Measurements from ENCODE around the gene CLEC4D.

Gene CLEC4D

DNA sequence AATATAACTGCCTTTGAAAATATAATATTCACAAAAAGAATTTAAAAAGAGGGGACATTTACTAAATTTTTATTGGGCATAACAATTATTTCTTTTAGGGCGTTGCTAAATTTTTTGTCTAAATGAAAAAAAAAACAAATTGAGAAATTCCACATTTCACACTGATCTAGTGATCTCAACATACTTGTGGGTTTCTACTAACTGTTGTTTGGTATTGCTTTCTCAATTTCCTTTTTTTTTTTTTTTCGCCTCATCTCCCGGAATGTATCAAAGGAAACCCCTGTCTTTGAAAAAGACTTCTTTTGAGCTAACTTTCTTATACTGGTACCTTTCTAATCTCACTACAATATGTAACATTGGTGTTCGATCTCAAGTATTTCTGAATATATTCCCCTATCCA is at the start of gene CLEC4D:
Gene CLEC4D, plus strand, starts transcription at position 248 of the 400 bp plus-strand sequence. CDS start 230 bp downstream, outside the sequence.
- TF ChIP-seq, protein P1, sequence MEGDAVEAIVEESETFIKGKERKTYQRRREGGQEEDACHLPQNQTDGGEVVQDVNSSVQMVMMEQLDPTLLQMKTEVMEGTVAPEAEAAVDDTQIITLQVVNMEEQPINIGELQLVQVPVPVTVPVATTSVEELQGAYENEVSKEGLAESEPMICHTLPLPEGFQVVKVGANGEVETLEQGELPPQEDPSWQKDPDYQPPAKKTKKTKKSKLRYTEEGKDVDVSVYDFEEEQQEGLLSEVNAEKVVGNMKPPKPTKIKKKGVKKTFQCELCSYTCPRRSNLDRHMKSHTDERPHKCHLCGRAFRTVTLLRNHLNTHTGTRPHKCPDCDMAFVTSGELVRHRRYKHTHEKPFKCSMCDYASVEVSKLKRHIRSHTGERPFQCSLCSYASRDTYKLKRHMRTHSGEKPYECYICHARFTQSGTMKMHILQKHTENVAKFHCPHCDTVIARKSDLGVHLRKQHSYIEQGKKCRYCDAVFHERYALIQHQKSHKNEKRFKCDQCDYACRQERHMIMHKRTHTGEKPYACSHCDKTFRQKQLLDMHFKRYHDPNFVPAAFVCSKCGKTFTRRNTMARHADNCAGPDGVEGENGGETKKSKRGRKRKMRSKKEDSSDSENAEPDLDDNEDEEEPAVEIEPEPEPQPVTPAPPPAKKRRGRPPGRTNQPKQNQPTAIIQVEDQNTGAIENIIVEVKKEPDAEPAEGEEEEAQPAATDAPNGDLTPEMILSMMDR (IDR thresholded peaks at IDR 0.05; ENCODE audit: low read depth, low read length) = no peak
- no peak for DNase-seq (ENCODE audit: extremely low read depth, low read depth)

DNA sequence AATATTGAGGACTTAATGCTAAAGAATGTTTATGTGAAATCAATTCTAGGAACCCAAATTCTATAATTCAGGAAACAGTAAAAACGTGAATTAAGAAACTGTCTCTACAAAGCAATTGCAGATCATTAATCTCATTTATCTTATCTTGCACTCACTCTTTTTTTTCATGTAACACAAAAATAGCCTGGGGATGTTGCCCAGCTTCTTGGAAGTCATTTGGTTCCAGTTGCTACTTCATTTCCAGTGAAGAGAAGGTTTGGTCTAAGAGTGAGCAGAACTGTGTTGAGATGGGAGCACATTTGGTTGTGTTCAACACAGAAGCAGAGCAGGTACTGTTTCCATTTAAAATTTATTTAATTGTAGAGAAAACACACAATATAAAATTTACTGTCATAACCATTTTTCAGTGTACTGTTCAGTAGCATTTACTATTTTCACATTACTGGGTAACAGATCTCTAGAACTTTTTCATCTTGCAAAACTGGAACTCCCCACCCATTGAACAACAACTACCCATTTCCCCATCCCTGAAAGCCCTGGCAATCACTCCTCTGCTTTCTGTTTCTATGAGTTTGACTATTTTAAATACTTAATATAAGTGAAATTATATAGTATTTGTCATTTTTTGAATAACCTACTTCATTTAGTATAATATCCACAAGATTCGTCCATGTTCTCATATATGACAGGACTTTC is 47.9 kb upstream of the CLEC4D start:
- no peak for DNase-seq (ENCODE audit: extremely low read depth, low read depth)

DNA sequence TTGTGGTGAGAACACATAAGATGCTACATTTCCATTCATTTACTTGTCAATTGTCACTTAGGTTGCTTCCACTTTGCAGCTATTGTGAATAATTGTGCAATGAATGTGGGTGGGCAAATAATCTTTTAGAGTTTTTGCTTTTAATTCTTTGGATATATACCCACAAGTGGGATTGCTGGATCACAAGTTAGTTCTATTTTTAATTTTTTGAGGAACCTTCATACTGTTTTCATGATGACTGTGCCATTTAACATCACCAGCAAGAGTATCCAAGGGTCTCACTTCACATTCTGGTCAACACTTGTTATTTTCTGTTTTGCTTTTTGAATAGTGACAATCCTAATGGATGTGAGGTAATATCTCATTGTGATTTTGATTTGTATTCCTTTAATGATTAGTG is 47.1 kb upstream of the CLEC4D start:
- TF ChIP-seq, protein P1 (IDR thresholded peaks at IDR 0.05; ENCODE audit: low read depth, low read length) = no peak
- no peak for DNase-seq (ENCODE audit: extremely low read depth, low read depth)

More for the DNA sequence above, 47.9 kb upstream of the CLEC4D start:
- TF ChIP-seq, protein P1 (IDR thresholded peaks at IDR 0.05; ENCODE audit: low read depth, low read length) = no peak

DNA sequence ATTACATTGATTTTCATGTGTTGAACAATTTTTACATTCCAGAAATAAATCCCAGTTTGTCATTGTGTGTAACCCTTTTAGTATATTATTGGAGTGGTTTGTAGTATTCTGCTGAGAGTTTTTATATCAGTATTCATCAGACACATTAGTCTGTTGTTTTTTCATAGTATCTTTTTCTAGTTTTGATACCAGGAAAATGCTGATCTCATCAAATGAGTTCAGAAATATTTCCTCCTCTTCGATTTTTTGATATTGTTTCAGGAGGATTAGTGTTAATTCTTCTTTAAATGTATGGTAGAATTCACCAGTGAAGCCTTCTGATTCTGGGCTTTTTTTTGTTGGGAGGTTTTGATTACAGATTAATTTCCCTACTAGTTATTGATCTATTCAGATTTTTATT is 42.2 kb upstream of the CLEC4D start:
- TF ChIP-seq, protein P1 (IDR thresholded peaks at IDR 0.05; ENCODE audit: low read depth, low read length) = no peak
- DNase-seq (ENCODE audit: extremely low read depth, low read depth) = no peak

DNA sequence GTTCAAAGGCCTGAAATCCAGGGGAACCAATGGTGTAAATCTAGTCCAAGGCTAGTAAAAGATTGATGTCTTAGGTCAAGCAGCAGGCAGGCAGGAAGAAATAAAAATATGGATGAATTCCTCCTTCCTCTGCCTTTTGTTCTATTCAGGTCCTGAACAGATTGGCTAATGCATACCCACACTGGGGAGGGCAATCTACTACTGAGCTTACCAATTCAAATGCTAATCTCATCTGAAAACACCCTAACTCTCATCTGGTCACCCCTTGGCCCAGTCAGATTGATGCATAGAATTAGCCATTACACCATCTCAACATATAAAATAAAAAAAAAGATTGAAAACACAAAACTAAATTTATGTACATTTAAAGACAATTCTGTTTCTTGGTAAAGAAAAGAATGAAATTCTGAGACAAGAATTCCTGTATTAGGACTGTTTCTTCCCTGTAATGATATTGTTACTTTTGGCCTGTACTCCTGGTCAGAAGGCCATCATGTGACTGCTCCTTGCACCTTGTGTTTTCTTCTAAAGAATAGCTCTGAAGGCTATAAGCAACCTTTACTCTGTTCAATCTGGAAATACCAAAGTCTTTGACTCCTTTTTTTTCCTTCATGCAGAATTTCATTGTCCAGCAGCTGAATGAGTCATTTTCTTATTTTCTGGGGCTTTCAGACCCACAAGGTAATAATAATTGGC is 37.6 kb upstream of the CLEC4D start:
- no peak for DNase-seq (ENCODE audit: extremely low read depth, low read depth)
- TF ChIP-seq, protein P1 (IDR thresholded peaks at IDR 0.05; ENCODE audit: low read depth, low read length) = no peak

DNA sequence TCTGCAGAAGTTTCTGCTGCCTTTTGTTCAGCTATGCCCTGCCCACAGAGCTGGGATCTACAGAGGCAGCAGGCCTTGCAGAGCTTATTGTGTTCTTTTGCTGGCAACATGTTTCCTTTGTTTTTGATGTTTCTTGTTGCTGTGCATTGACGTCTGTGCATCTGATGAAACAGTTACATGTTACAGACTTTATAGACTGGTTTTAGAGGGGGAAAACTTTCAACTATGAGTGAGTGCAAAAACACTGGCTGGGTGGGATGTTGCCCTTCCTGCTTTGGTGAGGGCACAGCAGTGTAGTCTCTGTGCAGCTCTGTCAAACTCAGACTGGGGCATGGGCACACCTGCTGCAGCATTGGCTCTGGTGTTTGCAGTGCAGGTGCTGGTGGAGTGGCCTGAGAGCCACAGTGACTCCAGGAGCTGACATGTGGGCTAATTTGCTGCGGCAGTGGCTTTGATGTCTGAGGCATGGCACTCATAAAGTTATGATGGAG is 30.7 kb upstream of the CLEC4D start:
- no peak for DNase-seq (ENCODE audit: extremely low read depth, low read depth)

More for the DNA sequence above, 30.7 kb upstream of the CLEC4D start:
- TF ChIP-seq, protein P1 (IDR thresholded peaks at IDR 0.05; ENCODE audit: low read depth, low read length) = no peak
